22Rv1 (cell line): ENCODE data around the gene PLEKHD1.
"Not testable (repeated sequence)": the region's sequence is repeated elsewhere in the genome, so short reads cannot be mapped to it uniquely, and the experiment has no call there.

Source experiments
- H3K27ac ChIP-seq: fragments of 450-650 bp; 2 replicates; pipeline ENCODE4 v1.5.1; 2017
- CTCF ChIP-seq: fragments of 450-650 bp; IDR thresholded peaks from 2 replicates; pipeline ENCODE4 v1.5.1; 2017; ENCODE audit warnings: mild to moderate bottlenecking
- ZFX ChIP-seq: fragments of 450-650 bp; IDR thresholded peaks from 2 replicates; pipeline ENCODE4 v1.6.1; 2017; ENCODE audit warnings: antibody characterized with exemption, borderline replicate concordance

The PLEKHD1 gene

GRCh38 chr14:69471916-69472315 lies 12.6 kb upstream of the PLEKHD1 start:
- TF ChIP-seq CTCF (no peak), ZFX (no peak)

GRCh38 chr14:69473260-69473659 lies 11.3 kb upstream of the PLEKHD1 start:
- no peak overlapping the region for H3K27ac ChIP-seq
- TF ChIP-seq CTCF = no peak

More at GRCh38 chr14:69471916-69472315, 12.6 kb upstream of the PLEKHD1 start:
- H3K27ac ChIP-seq = no peak overlapping the region

DNA sequence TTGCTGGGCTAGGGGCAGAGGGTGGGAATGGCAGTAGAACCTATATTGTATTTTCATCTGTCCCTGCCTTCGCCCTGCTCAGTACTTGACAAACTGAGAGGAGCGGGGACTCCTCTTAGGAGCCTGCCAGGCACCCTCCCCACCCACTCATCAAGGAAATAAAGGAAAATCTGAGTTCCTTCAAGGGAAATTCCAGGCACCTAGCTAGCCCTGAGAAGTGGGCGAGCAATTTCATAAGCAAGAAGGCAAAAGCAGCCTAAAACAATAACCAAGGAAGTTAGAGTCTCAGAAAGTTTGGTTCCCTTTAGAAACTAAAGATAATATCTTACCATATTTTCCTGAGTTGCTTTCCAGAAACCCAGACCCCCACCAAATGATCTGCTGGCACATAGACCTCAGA lies 10.6 kb upstream of the PLEKHD1 start:
- TF ChIP-seq ZFX (no peak), CTCF (no peak)
- no peak overlapping the region for H3K27ac ChIP-seq

- no peak overlapping the region for H3K27ac ChIP-seq
- TF ChIP-seq CTCF = peak; percentile 82
- TF ChIP-seq ZFX = no peak
These were observed 9.2 kb upstream of the PLEKHD1 start for GRCh38 chr14:69475194-69475818.

DNA sequence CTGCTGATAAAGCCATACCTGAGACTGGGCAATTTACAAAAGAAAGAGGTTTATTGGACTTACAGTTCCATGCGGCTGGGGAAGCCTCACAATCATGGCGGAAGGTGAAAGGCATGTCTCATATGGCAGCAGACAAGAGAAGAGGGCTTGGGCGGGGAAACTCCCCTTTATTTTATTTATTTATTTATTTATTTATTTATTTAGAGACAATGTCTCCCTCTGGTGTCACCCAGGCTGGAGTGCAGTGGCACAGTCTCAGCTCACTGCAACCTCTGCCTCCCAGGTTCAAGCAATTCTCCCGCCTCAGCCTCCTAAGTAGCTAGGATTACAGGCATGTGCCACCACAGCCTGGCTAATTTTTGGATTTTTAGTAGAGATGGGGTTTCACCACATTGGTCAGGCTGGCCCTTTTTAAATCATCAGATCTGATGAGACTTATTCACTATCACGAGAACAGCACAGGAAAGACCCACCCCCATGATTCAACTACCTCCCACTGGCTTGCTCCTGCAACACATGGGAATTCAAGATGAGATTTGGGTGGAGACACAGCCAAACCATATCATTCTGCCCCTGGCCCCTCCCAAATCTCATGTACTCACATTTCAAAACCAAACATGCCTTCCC lies 7.6 kb upstream of the PLEKHD1 start:
- not testable (repeated sequence) for H3K27ac ChIP-seq
- TF ChIP-seq CTCF = peak; percentile 43

GRCh38 chr14:69478055-69478454 lies 6.5 kb upstream of the PLEKHD1 start:
- H3K27ac ChIP-seq = not testable (repeated sequence)

- no peak overlapping the region for H3K27ac ChIP-seq
- TF ChIP-seq ZFX (no peak), CTCF (no peak)
These were observed 4.8 kb upstream of the PLEKHD1 start for GRCh38 chr14:69479696-69480095.

DNA sequence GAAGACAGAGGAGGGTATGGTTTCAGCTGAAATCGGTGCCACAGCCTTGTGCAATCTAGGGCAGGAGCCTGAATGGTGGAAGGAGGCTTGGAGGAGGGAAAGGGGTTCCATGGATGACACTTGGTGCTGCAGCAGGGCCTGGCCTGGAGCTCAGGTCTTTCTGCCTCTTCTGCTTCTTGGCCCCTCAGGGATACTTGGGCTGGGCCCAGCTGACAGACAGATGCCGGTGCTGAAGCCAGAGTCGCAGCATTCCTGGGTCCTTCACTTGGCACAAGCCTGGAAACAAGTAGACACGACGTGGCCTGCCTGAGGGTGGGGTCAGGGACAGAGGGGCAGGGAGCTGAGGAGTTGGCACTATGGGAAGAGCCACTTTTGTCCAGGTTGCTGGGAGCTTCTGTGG lies 4.4 kb upstream of the PLEKHD1 start:
- TF ChIP-seq CTCF = no peak
- no peak for TF ChIP-seq ZFX
- H3K27ac ChIP-seq = no peak overlapping the region
